HG02870 (cell line): ENCODE results near the gene SLC52A3.
"Not testable (repeated sequence)": the region's sequence is repeated elsewhere in the genome, so short reads cannot be mapped to it uniquely, and the experiment has no call there.

Experiments used
- ATAC-seq: cut with Tn5 transposase; IDR thresholded peaks from one replicate; pipeline ENCODE4 v1.9.1; 2021; ENCODE audit warnings: mild to moderate bottlenecking, moderate library complexity; ENCODE audit not compliant: unreplicated experiment

The SLC52A3 gene

GRCh38 chr20:731891-732560 lies 36.3 kb downstream of the SLC52A3 start:
- no peak for ATAC-seq

GRCh38 chr20:730005-730404 lies 38.3 kb downstream of the SLC52A3 start:
- no peak for ATAC-seq

- no peak for ATAC-seq
These were observed 39.9 kb downstream of the SLC52A3 start for GRCh38 chr20:728256-728944.

- no peak for ATAC-seq
These were observed 42.1 kb downstream of the SLC52A3 start for GRCh38 chr20:726160-726559.

- ATAC-seq: no peak
These were observed 42.8 kb downstream of the SLC52A3 start for GRCh38 chr20:725491-725890.

- not testable (repeated sequence) for ATAC-seq
These were observed 43.5 kb downstream of the SLC52A3 start for GRCh38 chr20:724797-725196.

- ATAC-seq: no peak
These were observed 44.5 kb downstream of the SLC52A3 start for GRCh38 chr20:723756-724155.

GRCh38 chr20:722822-723644 lies 45.3 kb downstream of the SLC52A3 start:
- no peak for ATAC-seq

GRCh38 chr20:721876-722275 lies 46.4 kb downstream of the SLC52A3 start:
- ATAC-seq: no peak

- no peak for ATAC-seq
These were observed 48.5 kb downstream of the SLC52A3 start for GRCh38 chr20:719816-720215.

GRCh38 chr20:719068-719467 lies 49.2 kb downstream of the SLC52A3 start:
- ATAC-seq: no peak

- ATAC-seq: no peak
These were observed 50.5 kb downstream of the SLC52A3 start for GRCh38 chr20:717832-718231.

- ATAC-seq: no peak
These were observed 51.0 kb downstream of the SLC52A3 start for GRCh38 chr20:717271-717670.

- no peak for ATAC-seq
These were observed 53.8 kb downstream of the SLC52A3 start for GRCh38 chr20:714453-714852.

- no peak for ATAC-seq
These were observed 56.7 kb downstream of the SLC52A3 start for GRCh38 chr20:711576-711975.

GRCh38 chr20:710780-711450 lies 57.4 kb downstream of the SLC52A3 start:
- ATAC-seq: no peak
